ENCODE results near the gene CLEC2D. TPM values are rescaled to one million over a fixed set of nuclear protein-coding genes. Genes with fewer than 3 reads are reported as not detected.

The CLEC2D gene
- total and polyA plus RNA-seq, 10 of the 15 experiments (the other 5 are each of a cell fraction or from before 2014, with no cell fraction given), result 4.6 to 29.8 (median 16.0) TPM

DNA sequence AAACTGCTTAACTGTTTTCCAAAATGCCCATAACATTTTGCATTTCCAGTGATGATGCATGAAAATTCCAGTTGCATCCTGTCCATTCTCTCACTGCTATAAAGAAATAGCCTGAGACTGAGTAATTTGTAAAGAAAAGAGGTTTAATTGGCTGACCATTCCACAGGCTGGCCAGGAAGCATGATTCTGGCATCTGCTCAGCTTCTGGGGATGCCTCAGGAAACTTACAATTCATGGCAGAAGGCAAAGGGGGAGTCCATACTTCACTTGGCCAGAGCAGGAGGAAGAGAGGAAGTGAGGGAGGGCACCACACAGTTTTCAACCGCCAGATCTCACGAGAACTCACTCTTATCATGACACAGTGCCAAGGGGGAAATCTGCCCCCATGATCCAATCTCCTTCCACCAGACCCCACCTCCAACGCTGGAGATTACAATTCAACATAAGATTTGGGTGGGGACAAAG is 18.2 kb upstream of the CLEC2D start (continued):
- TF ChIP-seq PBX3 (IDR thresholded peaks at IDR 0.05; ENCODE audit: insufficient replicate concordance, low read depth, low read length), result no peak
- TF ChIP-seq YBX1 (IDR thresholded peaks at IDR 0.05), result no peak
- TF ChIP-seq, protein P1, sequence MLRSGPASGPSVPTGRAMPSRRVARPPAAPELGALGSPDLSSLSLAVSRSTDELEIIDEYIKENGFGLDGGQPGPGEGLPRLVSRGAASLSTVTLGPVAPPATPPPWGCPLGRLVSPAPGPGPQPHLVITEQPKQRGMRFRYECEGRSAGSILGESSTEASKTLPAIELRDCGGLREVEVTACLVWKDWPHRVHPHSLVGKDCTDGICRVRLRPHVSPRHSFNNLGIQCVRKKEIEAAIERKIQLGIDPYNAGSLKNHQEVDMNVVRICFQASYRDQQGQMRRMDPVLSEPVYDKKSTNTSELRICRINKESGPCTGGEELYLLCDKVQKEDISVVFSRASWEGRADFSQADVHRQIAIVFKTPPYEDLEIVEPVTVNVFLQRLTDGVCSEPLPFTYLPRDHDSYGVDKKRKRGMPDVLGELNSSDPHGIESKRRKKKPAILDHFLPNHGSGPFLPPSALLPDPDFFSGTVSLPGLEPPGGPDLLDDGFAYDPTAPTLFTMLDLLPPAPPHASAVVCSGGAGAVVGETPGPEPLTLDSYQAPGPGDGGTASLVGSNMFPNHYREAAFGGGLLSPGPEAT (IDR thresholded peaks at IDR 0.05; ENCODE audit: low read depth), result no peak
- peak; percentile 44; the same call in 1 of the 2 replicates for TF ChIP-seq RUNX3 (IDR thresholded peaks at IDR 0.05; ENCODE audit: low read length)
- TF ChIP-seq CREB1 (IDR thresholded peaks at IDR 0.05; ENCODE audit: low read depth), result 0 out of 2 replicates have a peak, but pooled peaks have one; percentile 4
- no peak for TF ChIP-seq NFXL1 (IDR thresholded peaks at IDR 0.05; ENCODE audit: borderline replicate concordance)
- TF ChIP-seq MXI1 (IDR thresholded peaks at IDR 0.05; ENCODE audit: low read depth, low read length), result no peak
- no peak for TF ChIP-seq NFIC (IDR thresholded peaks at IDR 0.05; ENCODE audit: low read depth, low read length)
- no peak for TF ChIP-seq NFYA (IDR thresholded peaks at IDR 0.05; ENCODE audit: borderline replicate concordance, low read depth, low read length)
- TF ChIP-seq EZH2 (IDR thresholded peaks at IDR 0.05; ENCODE audit: borderline replicate concordance, control insufficient read depth, low read depth, low read length), result no peak
- TF ChIP-seq ZNF24 (IDR thresholded peaks at IDR 0.05), result no peak
- TF ChIP-seq, protein P2, sequence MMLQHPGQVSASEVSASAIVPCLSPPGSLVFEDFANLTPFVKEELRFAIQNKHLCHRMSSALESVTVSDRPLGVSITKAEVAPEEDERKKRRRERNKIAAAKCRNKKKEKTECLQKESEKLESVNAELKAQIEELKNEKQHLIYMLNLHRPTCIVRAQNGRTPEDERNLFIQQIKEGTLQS (IDR thresholded peaks at IDR 0.05; ENCODE audit: borderline replicate concordance, extremely low read depth, low read depth, low read length), result no peak
- TF ChIP-seq, protein P3, sequence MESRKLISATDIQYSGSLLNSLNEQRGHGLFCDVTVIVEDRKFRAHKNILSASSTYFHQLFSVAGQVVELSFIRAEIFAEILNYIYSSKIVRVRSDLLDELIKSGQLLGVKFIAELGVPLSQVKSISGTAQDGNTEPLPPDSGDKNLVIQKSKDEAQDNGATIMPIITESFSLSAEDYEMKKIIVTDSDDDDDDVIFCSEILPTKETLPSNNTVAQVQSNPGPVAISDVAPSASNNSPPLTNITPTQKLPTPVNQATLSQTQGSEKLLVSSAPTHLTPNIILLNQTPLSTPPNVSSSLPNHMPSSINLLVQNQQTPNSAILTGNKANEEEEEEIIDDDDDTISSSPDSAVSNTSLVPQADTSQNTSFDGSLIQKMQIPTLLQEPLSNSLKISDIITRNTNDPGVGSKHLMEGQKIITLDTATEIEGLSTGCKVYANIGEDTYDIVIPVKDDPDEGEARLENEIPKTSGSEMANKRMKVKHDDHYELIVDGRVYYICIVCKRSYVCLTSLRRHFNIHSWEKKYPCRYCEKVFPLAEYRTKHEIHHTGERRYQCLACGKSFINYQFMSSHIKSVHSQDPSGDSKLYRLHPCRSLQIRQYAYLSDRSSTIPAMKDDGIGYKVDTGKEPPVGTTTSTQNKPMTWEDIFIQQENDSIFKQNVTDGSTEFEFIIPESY (IDR thresholded peaks at IDR 0.05), result no peak
- TF ChIP-seq SIN3A (IDR thresholded peaks at IDR 0.05; ENCODE audit: low read depth, low read length), result no peak
- TF ChIP-seq MTA3 (IDR thresholded peaks at IDR 0.05; ENCODE audit: borderline replicate concordance, low read length), result no peak
- 0 out of 2 replicates have a peak, but pooled peaks have one; percentile 40 for TF ChIP-seq CBX5 (IDR thresholded peaks at IDR 0.05; ENCODE audit: low read depth)
- no peak for TF ChIP-seq RBBP5 (conservative IDR thresholded peaks at IDR 0.05)
- no peak for TF ChIP-seq CBFB (IDR thresholded peaks at IDR 0.05; ENCODE audit: low read depth)
- no peak for TF ChIP-seq KLF5 (IDR thresholded peaks at IDR 0.05; ENCODE audit: partially characterized antibody)
- TF ChIP-seq YY1 (IDR thresholded peaks at IDR 0.05; ENCODE audit: low read depth, low read length), result peak; percentile 29; the same call in 1 of the 2 replicates
- no peak for TF ChIP-seq PAX5 (IDR thresholded peaks at IDR 0.05; ENCODE audit: borderline replicate concordance, low read depth, low read length)
- no peak for TF ChIP-seq SREBF2 (IDR thresholded peaks at IDR 0.05; ENCODE audit: low read length)
- TF ChIP-seq MAX (IDR thresholded peaks at IDR 0.05; ENCODE audit: low read depth, low read length), result no peak
- no peak for TF ChIP-seq POLR2AphosphoS5 (IDR thresholded peaks at IDR 0.05; ENCODE audit: low read length)
- TF ChIP-seq HDGF (IDR thresholded peaks at IDR 0.05), result no peak
- TF ChIP-seq MEF2B (IDR thresholded peaks at IDR 0.05; ENCODE audit: partially characterized antibody, poor library complexity, severe bottlenecking), result no peak
- TF ChIP-seq CHD1 (IDR thresholded peaks at IDR 0.05; ENCODE audit: low read depth, low read length), result no peak

Measured in GM12878 (cell line).